Measurements from ENCODE around the gene TMEM14A. TPM values are rescaled to one million over a fixed set of nuclear protein-coding genes. Genes with fewer than 3 reads are reported as not detected.

TMEM14A gene
- total and polyA plus RNA-seq, 2 of the 8 experiments (the other 6 are each of a cell fraction or from before 2014, with no cell fraction given), result 11.1 to 11.2 TPM

DNA sequence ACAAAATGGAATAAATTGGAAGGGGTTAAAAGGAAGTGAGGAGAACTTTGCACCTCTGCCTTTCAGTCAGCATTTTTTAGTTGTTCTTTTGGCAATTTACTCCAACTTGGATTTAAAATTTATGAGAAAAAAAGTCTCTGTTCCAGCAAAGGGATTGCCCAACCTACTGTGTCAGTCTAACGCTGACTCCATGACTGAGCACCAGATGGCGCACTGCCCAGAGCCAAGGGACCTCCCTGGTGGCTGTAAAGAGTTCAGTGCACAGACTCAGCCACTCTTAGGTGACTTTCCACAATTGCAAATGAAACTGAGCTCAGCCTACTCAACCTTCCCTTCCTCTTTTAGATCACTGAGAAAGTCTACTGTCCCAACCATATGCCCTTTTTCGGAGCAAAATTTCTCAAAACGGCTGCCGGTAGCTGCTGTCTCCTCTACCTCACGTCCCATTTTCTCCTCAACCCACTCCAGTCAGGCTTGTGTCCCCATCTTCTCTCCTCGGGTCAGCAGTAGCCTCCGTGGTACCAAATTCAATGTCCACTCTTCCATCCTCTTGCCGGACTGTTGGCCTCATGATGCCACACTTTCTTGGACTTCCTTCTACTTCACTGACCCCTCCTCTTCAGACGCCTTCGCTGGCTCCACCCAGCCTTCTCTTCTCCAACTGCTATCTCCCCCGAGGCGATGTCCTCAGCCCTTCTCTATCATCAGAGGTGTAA lies 53.7 kb downstream of the TMEM14A start (continued):
- TF ChIP-seq RAD21 (IDR thresholded peaks at IDR 0.05 in 1 of 2, conservative IDR thresholded peaks at IDR 0.05 in 1 of 2; ENCODE audit: low read depth in 2 of 2, low read length in 2 of 2), result peak; percentile 71 to 82
- TF ChIP-seq, protein P1, sequence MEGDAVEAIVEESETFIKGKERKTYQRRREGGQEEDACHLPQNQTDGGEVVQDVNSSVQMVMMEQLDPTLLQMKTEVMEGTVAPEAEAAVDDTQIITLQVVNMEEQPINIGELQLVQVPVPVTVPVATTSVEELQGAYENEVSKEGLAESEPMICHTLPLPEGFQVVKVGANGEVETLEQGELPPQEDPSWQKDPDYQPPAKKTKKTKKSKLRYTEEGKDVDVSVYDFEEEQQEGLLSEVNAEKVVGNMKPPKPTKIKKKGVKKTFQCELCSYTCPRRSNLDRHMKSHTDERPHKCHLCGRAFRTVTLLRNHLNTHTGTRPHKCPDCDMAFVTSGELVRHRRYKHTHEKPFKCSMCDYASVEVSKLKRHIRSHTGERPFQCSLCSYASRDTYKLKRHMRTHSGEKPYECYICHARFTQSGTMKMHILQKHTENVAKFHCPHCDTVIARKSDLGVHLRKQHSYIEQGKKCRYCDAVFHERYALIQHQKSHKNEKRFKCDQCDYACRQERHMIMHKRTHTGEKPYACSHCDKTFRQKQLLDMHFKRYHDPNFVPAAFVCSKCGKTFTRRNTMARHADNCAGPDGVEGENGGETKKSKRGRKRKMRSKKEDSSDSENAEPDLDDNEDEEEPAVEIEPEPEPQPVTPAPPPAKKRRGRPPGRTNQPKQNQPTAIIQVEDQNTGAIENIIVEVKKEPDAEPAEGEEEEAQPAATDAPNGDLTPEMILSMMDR (IDR thresholded peaks at IDR 0.05; ENCODE audit: control extremely low read depth in 1 of 3, insufficient read depth in 1 of 3, low read depth in 1 of 3, low read length in 3 of 3), result peak; percentile 90 to 96 (median 92)
- TF ChIP-seq CHD2 (IDR thresholded peaks at IDR 0.05; ENCODE audit: low read length), result no peak
- TF ChIP-seq YY1 (IDR thresholded peaks at IDR 0.05; ENCODE audit: low read depth, low read length), result no peak
- no peak for TF ChIP-seq EZH2 (IDR thresholded peaks at IDR 0.05; ENCODE audit: low read depth, low read length, severe bottlenecking)
- no peak for TF ChIP-seq POLR2A (IDR thresholded peaks at IDR 0.05; ENCODE audit: control extremely low read depth in 1 of 2, low read depth in 2 of 2, low read length in 2 of 2)
- TF ChIP-seq CREB1 (IDR thresholded peaks at IDR 0.05), result 0 out of 2 replicates have a peak, but pooled peaks have one; percentile 13
